Neutrophil (primary cell): ENCODE results near the gene OLIG2.

ENCODE experiments used
- H3K27ac ChIP-seq: fragments of 200-600 bp; sonication (generic); 2 replicates; pipeline ENCODE4 v1.5.1; 2016; ENCODE audit warnings: mild to moderate bottlenecking, moderate library complexity
- H3K27me3 ChIP-seq: fragments of 200-600 bp; sonication (generic); 2 replicates; pipeline ENCODE4 v1.6.0; 2016; ENCODE audit warnings: mild to moderate bottlenecking
- H3K36me3 ChIP-seq: fragments of 200-600 bp; sonication (generic); 2 replicates; pipeline ENCODE4 v1.5.1; 2017
- H3K4me1 ChIP-seq, 2 experiments: fragments of 200-600 bp in 1 of 2; sonication (generic) in 1 of 2; 1 replicate in 1 of 2; 2 replicates in 1 of 2; pipeline versions ENCODE4 v1.5.1 to v1.6.1; 2013 to 2016; ENCODE audit warnings: low read depth in 1 of 2, low read length in 1 of 2, mild to moderate bottlenecking in 1 of 2, moderate library complexity in 1 of 2; ENCODE audit not compliant: control insufficient read depth in 1 of 2, insufficient read depth in 1 of 2
- H3K4me3 ChIP-seq, 2 experiments: fragments of 200-600 bp in 1 of 2; sonication (generic) in 1 of 2; 1 replicate in 1 of 2; 2 replicates in 1 of 2; pipeline ENCODE4 v1.5.1; 2013 to 2016; ENCODE audit warnings: low read depth in 1 of 2, low read length in 1 of 2, mild to moderate bottlenecking in 1 of 2, moderate library complexity in 1 of 2
- H3K9me3 ChIP-seq: fragments of 200-600 bp; sonication (generic); 2 replicates; pipeline ENCODE4 v1.5.1; 2016
- TF ChIP-seq, protein P1 (sequence below): fragments of 200-600 bp; sonication (generic); IDR thresholded peaks from 2 replicates; pipeline ENCODE4 v1.5.1; 2016; ENCODE audit warnings: antibody characterized with exemption

Gene OLIG2

DNA sequence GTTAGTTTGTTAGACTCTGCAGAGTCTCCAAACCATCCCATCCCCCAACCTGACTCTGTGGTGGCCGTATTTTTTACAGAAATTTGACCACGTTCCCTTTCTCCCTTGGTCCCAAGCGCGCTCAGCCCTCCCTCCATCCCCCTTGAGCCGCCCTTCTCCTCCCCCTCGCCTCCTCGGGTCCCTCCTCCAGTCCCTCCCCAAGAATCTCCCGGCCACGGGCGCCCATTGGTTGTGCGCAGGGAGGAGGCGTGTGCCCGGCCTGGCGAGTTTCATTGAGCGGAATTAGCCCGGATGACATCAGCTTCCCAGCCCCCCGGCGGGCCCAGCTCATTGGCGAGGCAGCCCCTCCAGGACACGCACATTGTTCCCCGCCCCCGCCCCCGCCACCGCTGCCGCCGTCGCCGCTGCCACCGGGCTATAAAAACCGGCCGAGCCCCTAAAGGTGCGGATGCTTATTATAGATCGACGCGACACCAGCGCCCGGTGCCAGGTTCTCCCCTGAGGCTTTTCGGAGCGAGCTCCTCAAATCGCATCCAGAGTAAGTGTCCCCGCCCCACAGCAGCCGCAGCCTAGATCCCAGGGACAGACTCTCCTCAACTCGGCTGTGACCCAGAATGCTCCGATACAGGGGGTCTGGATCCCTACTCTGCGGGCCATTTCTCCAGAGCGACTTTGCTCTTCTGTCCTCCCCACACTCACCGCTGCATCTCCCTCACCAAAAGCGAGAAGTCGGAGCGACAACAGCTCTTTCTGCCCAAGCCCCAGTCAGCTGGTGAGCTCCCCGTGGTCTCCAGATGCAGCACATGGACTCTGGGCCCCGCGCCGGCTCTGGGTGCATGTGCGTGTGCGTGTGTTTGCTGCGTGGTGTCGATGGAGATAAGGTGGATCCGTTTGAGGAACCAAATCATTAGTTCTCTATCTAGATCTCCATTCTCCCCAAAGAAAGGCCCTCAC is at the start of gene OLIG2:
TSS of gene OLIG2 (plus strand) at position 447 of the 954 bp plus-strand sequence. CDS start 928 bp downstream, outside the sequence.
- Histone ChIP-seq H3K27me3 (peaks cover 100% of the 10 kb centered on the region), H3K4me3 (peak within 1 kb of the TSS; percentile 46 to 52), H3K36me3 (no peaks in the 10 kb centered on the region), H3K27ac (peak within 1 kb of the TSS; percentile 26), H3K9me3 (no peaks in the 10 kb centered on the region), H3K4me1 (peaks cover 72 to 81% of the 10 kb centered on the region in 2 experiments)
- TF ChIP-seq, protein P1, sequence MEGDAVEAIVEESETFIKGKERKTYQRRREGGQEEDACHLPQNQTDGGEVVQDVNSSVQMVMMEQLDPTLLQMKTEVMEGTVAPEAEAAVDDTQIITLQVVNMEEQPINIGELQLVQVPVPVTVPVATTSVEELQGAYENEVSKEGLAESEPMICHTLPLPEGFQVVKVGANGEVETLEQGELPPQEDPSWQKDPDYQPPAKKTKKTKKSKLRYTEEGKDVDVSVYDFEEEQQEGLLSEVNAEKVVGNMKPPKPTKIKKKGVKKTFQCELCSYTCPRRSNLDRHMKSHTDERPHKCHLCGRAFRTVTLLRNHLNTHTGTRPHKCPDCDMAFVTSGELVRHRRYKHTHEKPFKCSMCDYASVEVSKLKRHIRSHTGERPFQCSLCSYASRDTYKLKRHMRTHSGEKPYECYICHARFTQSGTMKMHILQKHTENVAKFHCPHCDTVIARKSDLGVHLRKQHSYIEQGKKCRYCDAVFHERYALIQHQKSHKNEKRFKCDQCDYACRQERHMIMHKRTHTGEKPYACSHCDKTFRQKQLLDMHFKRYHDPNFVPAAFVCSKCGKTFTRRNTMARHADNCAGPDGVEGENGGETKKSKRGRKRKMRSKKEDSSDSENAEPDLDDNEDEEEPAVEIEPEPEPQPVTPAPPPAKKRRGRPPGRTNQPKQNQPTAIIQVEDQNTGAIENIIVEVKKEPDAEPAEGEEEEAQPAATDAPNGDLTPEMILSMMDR, result no peak

GRCh38 chr21:32976791-32977190 is 48.9 kb upstream of the OLIG2 start:
- H3K27ac ChIP-seq, result no peak overlapping the region
- H3K4me1 ChIP-seq, result no peaks in the 10 kb centered on the region
- H3K36me3 ChIP-seq, result no peaks in the 10 kb centered on the region
- H3K9me3 ChIP-seq, result no peaks in the 10 kb centered on the region
- peaks cover 35% of the 10 kb centered on the region for H3K27me3 ChIP-seq
- no peak overlapping the region for H3K4me3 ChIP-seq
- TF ChIP-seq, protein P1, result no peak

- Histone ChIP-seq H3K4me3 (no peak overlapping the region), H3K4me1 (no peaks in the 10 kb centered on the region), H3K9me3 (no peaks in the 10 kb centered on the region), H3K27me3 (peaks cover 39% of the 10 kb centered on the region), H3K27ac (no peak overlapping the region), H3K36me3 (no peaks in the 10 kb centered on the region)
- TF ChIP-seq, protein P1, result no peak
These were observed 48.5 kb upstream of the OLIG2 start for GRCh38 chr21:32977216-32977615.

GRCh38 chr21:32978331-32979270 is 47.1 kb upstream of the OLIG2 start:
- no peaks in the 10 kb centered on the region for H3K4me1 ChIP-seq
- H3K36me3 ChIP-seq, result no peaks in the 10 kb centered on the region
- H3K27ac ChIP-seq, result no peak overlapping the region
- H3K4me3 ChIP-seq, result no peak overlapping the region
- TF ChIP-seq, protein P1, result no peak
- peaks cover 48% of the 10 kb centered on the region for H3K27me3 ChIP-seq
- no peaks in the 10 kb centered on the region for H3K9me3 ChIP-seq

- TF ChIP-seq, protein P1, result no peak
- Histone ChIP-seq H3K4me1 (no peaks in the 10 kb centered on the region), H3K27me3 (peaks cover 40% of the 10 kb centered on the region), H3K4me3 (no peak overlapping the region), H3K36me3 (no peaks in the 10 kb centered on the region), H3K9me3 (no peaks in the 10 kb centered on the region), H3K27ac (no peak overlapping the region)
These were observed 46.0 kb upstream of the OLIG2 start for GRCh38 chr21:32979598-32980268.
